Measurements from ENCODE around the gene NPNT.

DNA sequence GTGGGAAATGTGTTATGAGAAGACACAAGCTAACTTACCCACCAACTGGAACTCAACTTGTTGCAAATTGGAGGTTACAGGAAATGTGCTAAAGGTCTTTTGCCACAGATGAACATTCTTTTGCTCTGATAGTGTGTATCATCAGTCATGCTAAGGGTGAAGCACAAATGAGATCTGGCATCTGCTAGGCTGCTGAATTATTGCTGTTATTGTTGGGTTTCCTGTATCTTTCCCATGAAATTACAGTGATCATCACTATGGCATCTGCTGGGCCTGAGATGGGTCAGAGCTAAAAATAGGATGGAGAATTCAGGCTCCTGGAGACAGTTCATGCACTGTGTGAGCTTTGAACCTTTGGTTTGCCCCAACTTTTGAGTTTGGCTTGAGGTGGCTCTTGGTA is 124.5 kb downstream of the NPNT start:
- TF ChIP-seq, protein P1, sequence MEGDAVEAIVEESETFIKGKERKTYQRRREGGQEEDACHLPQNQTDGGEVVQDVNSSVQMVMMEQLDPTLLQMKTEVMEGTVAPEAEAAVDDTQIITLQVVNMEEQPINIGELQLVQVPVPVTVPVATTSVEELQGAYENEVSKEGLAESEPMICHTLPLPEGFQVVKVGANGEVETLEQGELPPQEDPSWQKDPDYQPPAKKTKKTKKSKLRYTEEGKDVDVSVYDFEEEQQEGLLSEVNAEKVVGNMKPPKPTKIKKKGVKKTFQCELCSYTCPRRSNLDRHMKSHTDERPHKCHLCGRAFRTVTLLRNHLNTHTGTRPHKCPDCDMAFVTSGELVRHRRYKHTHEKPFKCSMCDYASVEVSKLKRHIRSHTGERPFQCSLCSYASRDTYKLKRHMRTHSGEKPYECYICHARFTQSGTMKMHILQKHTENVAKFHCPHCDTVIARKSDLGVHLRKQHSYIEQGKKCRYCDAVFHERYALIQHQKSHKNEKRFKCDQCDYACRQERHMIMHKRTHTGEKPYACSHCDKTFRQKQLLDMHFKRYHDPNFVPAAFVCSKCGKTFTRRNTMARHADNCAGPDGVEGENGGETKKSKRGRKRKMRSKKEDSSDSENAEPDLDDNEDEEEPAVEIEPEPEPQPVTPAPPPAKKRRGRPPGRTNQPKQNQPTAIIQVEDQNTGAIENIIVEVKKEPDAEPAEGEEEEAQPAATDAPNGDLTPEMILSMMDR (IDR thresholded peaks at IDR 0.05; ENCODE audit: insufficient read depth, low read depth, low read length): no peak
- TF ChIP-seq EZH2 (IDR thresholded peaks at IDR 0.05; ENCODE audit: insufficient read depth, low read length): no peak
